Mesenchymal stem cell (in vitro differentiated cells and primary cell): ENCODE data around the gene TPST2.

Source experiments
- DNase-seq: peaks from one replicate; pipeline ENCODE4 v3.0.0-alpha.2; 2013
- H2AFZ ChIP-seq: one replicate; pipeline ENCODE4 v1.6.1; 2013; ENCODE audit warnings: low read depth, mild to moderate bottlenecking, control low read depth, inconsistent platforms, low read length, moderate library complexity
- H2AK5ac ChIP-seq: 2 replicates; pipeline ENCODE4 v1.6.1; 2013; ENCODE audit warnings: low read length, moderate library complexity, mild to moderate bottlenecking, inconsistent platforms; ENCODE audit not compliant: severe bottlenecking
- H2BK120ac ChIP-seq: one replicate; pipeline ENCODE4 v1.6.1; 2013; ENCODE audit warnings: low read depth, mild to moderate bottlenecking, inconsistent platforms, low read length, moderate library complexity
- H2BK12ac ChIP-seq, 2 experiments: one replicate each; pipeline ENCODE4 v1.6.1; 2013; ENCODE audit warnings: inconsistent platforms in 2 of 2, low read length in 2 of 2, mild to moderate bottlenecking in 2 of 2, moderate library complexity in 2 of 2, control low read depth in 1 of 2
- H2BK15ac ChIP-seq: one replicate; pipeline ENCODE4 v1.6.1; 2013; ENCODE audit warnings: mild to moderate bottlenecking, low read depth, inconsistent platforms; ENCODE audit not compliant: poor library complexity, severe bottlenecking
- H2BK5ac ChIP-seq: 2 replicates; pipeline ENCODE4 v1.6.1; 2013; ENCODE audit warnings: low read depth, mild to moderate bottlenecking, low read length, control low read depth, inconsistent platforms; ENCODE audit not compliant: poor library complexity, severe bottlenecking
- H3K14ac ChIP-seq, 2 experiments: one replicate each; pipeline ENCODE4 v1.6.1; 2013; ENCODE audit warnings: inconsistent platforms in 2 of 2, low read length in 2 of 2, control low read depth in 1 of 2, mild to moderate bottlenecking in 1 of 2, moderate library complexity in 1 of 2
- H3K18ac ChIP-seq, 2 experiments: one replicate each; pipeline ENCODE4 v1.6.1; 2013; ENCODE audit warnings: inconsistent platforms in 2 of 2, low read length in 2 of 2, control low read depth in 1 of 2, low read depth in 1 of 2, mild to moderate bottlenecking in 1 of 2
- H3K23ac ChIP-seq, 2 experiments: one replicate each; pipeline ENCODE4 v1.6.1; 2013; ENCODE audit warnings: inconsistent platforms in 2 of 2, low read length in 2 of 2, mild to moderate bottlenecking in 2 of 2, moderate library complexity in 2 of 2, control low read depth in 1 of 2
- H3K27ac ChIP-seq: 2 replicates; pipeline ENCODE4 v1.5.1; 2013; ENCODE audit warnings: mild to moderate bottlenecking, moderate library complexity, low read length, control low read depth, inconsistent platforms; ENCODE audit not compliant: poor library complexity, severe bottlenecking
- H3K27me3 ChIP-seq, 2 experiments: 2 replicates each; pipeline versions ENCODE4 v1.6.1 to v1.7.0; 2013; ENCODE audit warnings: low read length in 2 of 2, mild to moderate bottlenecking in 2 of 2, moderate library complexity in 2 of 2, control low read depth in 1 of 2, inconsistent platforms in 1 of 2; ENCODE audit not compliant: control insufficient read depth in 1 of 2, insufficient read depth in 1 of 2
- H3K36me3 ChIP-seq, 2 experiments: 2 replicates each; pipeline versions ENCODE4 v1.6.1 to v1.7.0; 2013; ENCODE audit warnings: low read length in 2 of 2, control low read depth in 1 of 2, inconsistent platforms in 1 of 2, low read depth in 1 of 2, mild to moderate bottlenecking in 1 of 2; ENCODE audit not compliant: insufficient read depth in 2 of 2, control insufficient read depth in 1 of 2
- H3K4ac ChIP-seq, 2 experiments: one replicate each; pipeline ENCODE4 v1.6.1; 2013; ENCODE audit warnings: inconsistent platforms in 2 of 2, low read length in 2 of 2, mild to moderate bottlenecking in 2 of 2, moderate library complexity in 2 of 2, control low read depth in 1 of 2, low read depth in 1 of 2
- H3K4me1 ChIP-seq: 2 replicates; pipeline ENCODE4 v1.6.1; 2013; ENCODE audit warnings: low read depth, low read length, control low read depth; ENCODE audit not compliant: control insufficient read depth, insufficient read depth
- H3K4me2 ChIP-seq: 2 replicates; pipeline ENCODE4 v1.6.1; 2013; ENCODE audit warnings: low read length, mild to moderate bottlenecking, inconsistent platforms; ENCODE audit not compliant: poor library complexity, severe bottlenecking
- H3K4me3 ChIP-seq, 2 experiments: 2 replicates each; pipeline versions ENCODE4 v1.5.1 to v1.7.0; 2013; ENCODE audit warnings: low read length in 2 of 2, mild to moderate bottlenecking in 2 of 2, control low read depth in 1 of 2, low read depth in 1 of 2; ENCODE audit not compliant: insufficient read depth in 1 of 2
- H3K79me1 ChIP-seq: replicated peaks from 2 replicates; pipeline ENCODE4 v1.6.1; 2013; ENCODE audit warnings: mild to moderate bottlenecking, control low read depth, low read length, inconsistent platforms; ENCODE audit not compliant: poor library complexity, severe bottlenecking
- H3K9ac ChIP-seq: 2 replicates; pipeline ENCODE4 v1.7.0; 2013; ENCODE audit warnings: mild to moderate bottlenecking, low read length, moderate library complexity
- H3K9me3 ChIP-seq: 2 replicates; pipeline ENCODE4 v1.7.0; 2013; ENCODE audit warnings: mild to moderate bottlenecking, low read length; ENCODE audit not compliant: control insufficient read depth
- H4K8ac ChIP-seq: one replicate; pipeline ENCODE4 v1.6.1; 2013; ENCODE audit warnings: inconsistent platforms, mild to moderate bottlenecking, low read length, moderate library complexity
- H4K91ac ChIP-seq: one replicate; pipeline ENCODE4 v1.6.1; 2013; ENCODE audit warnings: mild to moderate bottlenecking, low read length, inconsistent platforms
- WGBS: methylation state at CpG from one replicate; pipeline ENCODE4 v1.1.7; 2013; ENCODE audit warnings: mixed read lengths; 5-methylcytosine and 5-hydroxymethylcytosine counted together
- small RNA-seq: library from polyadenylated mRNA; stranded (forward); fragments of <200 nt; extraction: miRNeasy Mini kit (QIAGEN cat#:217004); gene quantifications from one replicate; pipeline ENCODE3, GENCODE V24; 2013; ENCODE audit warnings: low read depth

The TPST2 gene

DNA sequence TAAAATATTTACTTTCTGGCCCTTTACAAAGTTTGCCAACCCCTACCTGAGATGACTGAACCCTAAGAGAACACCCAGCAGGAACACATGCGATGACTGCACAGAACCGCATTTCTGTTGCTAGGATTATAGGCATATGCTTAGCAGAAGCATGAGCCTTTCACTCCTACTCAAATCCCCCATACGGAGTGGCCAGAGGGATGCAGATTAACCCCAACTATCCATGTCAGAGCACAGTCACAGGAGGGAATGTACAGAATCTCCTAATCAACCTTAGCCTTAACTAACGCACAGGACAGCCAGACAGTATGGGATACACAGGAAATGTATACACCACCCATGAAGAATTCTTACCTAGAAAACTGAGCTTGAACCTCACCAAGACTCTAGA is 112.6 kb downstream of the TPST2 start:
- Histone ChIP-seq H3K9ac (no peak overlapping the region), H2AFZ (no peak overlapping the region), H3K14ac (no peak overlapping the region), H3K18ac (no peak overlapping the region), H3K9me3 (no peaks in the 10 kb centered on the region), H4K91ac (no peak overlapping the region), H2BK5ac (peak overlapping the region; percentile 71), H3K4ac (no peak overlapping the region), H4K8ac (no peak overlapping the region), H2AK5ac (peak overlapping the region; percentile 95), H2BK12ac (no peak overlapping the region), H2BK15ac (no peak overlapping the region), H2BK120ac (no peak overlapping the region), H3K4me2 (no peak overlapping the region), H3K36me3 (peaks cover 7 to 69% of the 10 kb centered on the region in 2 experiments), H3K27me3 (no peaks in the 10 kb centered on the region), H3K4me1 (peaks cover 8% of the 10 kb centered on the region), H3K4me3 (no peak overlapping the region), H3K79me1 (peaks cover 20% of the 10 kb centered on the region), H3K23ac (no peak overlapping the region), H3K27ac (peak overlapping the region; percentile 88)
- 39% methylated on average over 4 of the region's 4 CpGs for WGBS
- peak; percentile 45 for DNase-seq

DNA sequence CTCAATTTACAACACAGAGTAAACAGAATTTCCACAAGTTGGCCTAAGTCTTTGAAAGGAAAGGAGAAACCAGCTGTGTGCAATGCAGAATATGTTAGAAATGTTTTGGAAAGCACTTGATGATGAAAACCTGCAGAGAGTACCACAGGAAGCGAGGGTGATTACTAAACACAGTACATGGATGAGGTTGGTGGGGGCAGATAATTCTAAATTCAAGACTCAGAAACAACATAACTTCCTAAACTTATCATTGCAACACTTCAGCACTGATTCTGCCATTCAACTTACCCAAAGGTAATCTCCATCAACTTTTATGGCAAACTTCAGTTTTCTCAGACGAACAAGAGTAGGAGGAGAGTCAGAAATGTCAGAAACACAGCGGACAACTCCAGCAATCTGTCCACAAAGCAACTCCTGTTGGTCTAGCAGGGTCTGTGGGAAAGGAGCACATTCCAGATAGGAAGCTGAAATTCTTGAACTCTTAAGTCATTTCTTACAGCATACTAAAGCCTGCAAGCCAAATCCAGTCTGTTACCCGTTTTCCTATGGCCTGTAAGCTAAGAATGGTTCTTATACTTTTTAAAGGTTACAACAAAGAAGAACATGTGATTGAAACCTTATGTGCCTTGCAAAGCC is 113.1 kb downstream of the TPST2 start:
- H3K23ac ChIP-seq: no peak overlapping the region
- no peak overlapping the region for H2AK5ac ChIP-seq
- H3K9ac ChIP-seq: no peak overlapping the region
- H3K9me3 ChIP-seq: no peaks in the 10 kb centered on the region
- peak; percentile 58 for DNase-seq
- peaks cover 20% of the 10 kb centered on the region for H3K79me1 ChIP-seq
- H2BK12ac ChIP-seq: no peak overlapping the region
- H3K4me1 ChIP-seq: peaks cover 8% of the 10 kb centered on the region
- no peak overlapping the region for H2AFZ ChIP-seq
- 50% methylated on average over 1 of the region's 4 CpGs for WGBS
- H3K36me3 ChIP-seq: peaks cover 7 to 74% of the 10 kb centered on the region in 2 experiments
- no peak overlapping the region for H3K18ac ChIP-seq
- H4K8ac ChIP-seq: no peak overlapping the region
- peak overlapping the region; percentile 71 for H2BK5ac ChIP-seq
- H3K14ac ChIP-seq: no peak overlapping the region
- peak overlapping the region; percentile 88 for H3K27ac ChIP-seq
- peak overlapping the region; percentile 34 for H3K4me2 ChIP-seq
- H4K91ac ChIP-seq: no peak overlapping the region
- H3K4me3 ChIP-seq: no peak overlapping the region
- no peak overlapping the region for H2BK15ac ChIP-seq
- H2BK120ac ChIP-seq: no peak overlapping the region
- H3K4ac ChIP-seq: no peak overlapping the region
- H3K27me3 ChIP-seq: no peaks in the 10 kb centered on the region

DNA sequence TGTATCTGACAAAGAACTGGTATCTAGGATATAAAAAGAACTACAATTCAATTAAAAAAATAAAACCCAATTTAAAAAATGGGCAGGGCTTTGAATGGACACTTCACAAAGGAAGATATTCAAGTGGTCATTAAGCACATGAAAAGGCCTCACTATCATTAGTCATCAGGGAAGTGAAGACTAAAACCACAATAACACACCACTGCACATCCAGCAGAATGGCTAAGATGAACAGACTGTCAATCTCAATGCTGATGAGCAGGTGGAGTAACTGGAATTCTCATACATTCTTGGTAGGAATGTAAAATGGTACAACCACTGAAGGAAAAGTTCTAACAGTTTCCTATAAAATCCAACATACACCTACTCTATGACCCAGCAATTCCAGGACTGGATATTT is 115.2 kb downstream of the TPST2 start:
- peak; percentile 11 for DNase-seq
- Histone ChIP-seq H3K27ac (no peak overlapping the region), H3K18ac (no peak overlapping the region), H4K91ac (no peak overlapping the region), H3K79me1 (peaks cover 13% of the 10 kb centered on the region), H2BK5ac (no peak overlapping the region), H3K4ac (no peak overlapping the region), H3K9me3 (no peaks in the 10 kb centered on the region), H3K9ac (no peak overlapping the region), H2BK12ac (no peak overlapping the region), H2BK15ac (no peak overlapping the region), H2BK120ac (no peak overlapping the region), H3K4me1 (peaks cover 15% of the 10 kb centered on the region), H3K14ac (no peak overlapping the region), H4K8ac (no peak overlapping the region), H3K27me3 (no peaks in the 10 kb centered on the region), H3K23ac (no peak overlapping the region), H3K4me2 (no peak overlapping the region), H3K36me3 (peaks cover 17 to 80% of the 10 kb centered on the region in 2 experiments), H3K4me3 (no peak overlapping the region), H2AFZ (no peak overlapping the region), H2AK5ac (no peak overlapping the region)

Small RNA genes lying within 50 kb of the gene (small RNA-seq; reads per million reads assigned to genes)
- gene MIR548J: 4.9 reads per million, percentile 53 among the genes with 10 or more reads in this experiment
